ENCODE results near the gene C17orf113.

- TF ChIP-seq CTCF (IDR thresholded peaks at IDR 0.05 in 8 of 11, conservative IDR thresholded peaks at IDR 0.05 in 3 of 11) (no peak), POLR2A (IDR thresholded peaks at IDR 0.05) (no peak), POLR2AphosphoS5 (IDR thresholded peaks at IDR 0.05) (no peak)
Observed at GRCh38 chr17:42056635-42057034, 6.2 kb upstream of the C17orf113 start.

Data from spleen (tissue), 7 donors.